Measurements from ENCODE around the gene RNF167. TPM values are rescaled to one million over a fixed set of nuclear protein-coding genes. Genes with fewer than 3 reads are reported as not detected.

RNF167 gene
- total and polyA plus RNA-seq, 2 of the 4 experiments (the other 2 are of a cell fraction): 13.1 to 79.5 TPM

GRCh38 chr17:4901648-4902344, 38.3 kb upstream of the RNF167 start:
- 54% methylated on average over 39 of the region's 48 CpGs; no CpG with 5 or more reads in 1 of the 2 experiments for whole genome bisulfite sequencing, 2 experiments (ENCODE audit: extremely low coverage in 2 of 2, insufficient read length in 1 of 2)
- in situ Hi-C loops (cut with MboI; ENCODE audit: low sequenced_read_pairs) (no loop called here), dilution Hi-C loops (cut with HindIII; ENCODE audit: low sequenced_read_pairs, unreplicated experiment) (no loop called here), intact Hi-C loops (cut with micrococcal nuclease) (no loop called here)
- Histone ChIP-seq H2AK9ac (replicated peaks; ENCODE audit: low read depth, low read length, poor library complexity) (no peak overlapping the region), H3K56ac (ENCODE audit: extremely low read depth, insufficient read depth, low read length) (no peak overlapping the region), H3K36me3 (ENCODE audit: control insufficient read depth, insufficient read depth, low read length) (peaks cover 9% of the 10 kb centered on the region), H3K9ac (ENCODE audit: low read depth, low read length) (no peak overlapping the region), H2BK120ac (ENCODE audit: low read depth, low read length) (no peak overlapping the region), H2BK15ac (ENCODE audit: low read depth, low read length) (no peak overlapping the region), H3K9me3 (ENCODE audit: control insufficient read depth, insufficient read depth, low read length) (no peaks in the 10 kb centered on the region; the same call in 1 of the 2 replicates), H4K8ac (ENCODE audit: low read depth in 2 of 2, low read length in 2 of 2) (no peak overlapping the region), H3K27ac (ENCODE audit: insufficient read depth, low read length) (no peak overlapping the region), H4K91ac (ENCODE audit: insufficient read depth, low read depth, low read length) (no peak overlapping the region), H3K18ac (ENCODE audit: low read depth, low read length) (no peak overlapping the region), H4K20me1 (ENCODE audit: insufficient read depth, low read length) (no peaks in the 10 kb centered on the region; the same call in 1 of the 2 replicates), H3K4me2 (ENCODE audit: low read depth, low read length) (no peak overlapping the region), H2AK5ac (ENCODE audit: low read depth, low read length) (no peak overlapping the region), H2BK5ac (ENCODE audit: low read depth, low read length, poor library complexity, severe bottlenecking) (no peak overlapping the region), H3K23ac (ENCODE audit: low read depth, low read length) (no peak overlapping the region), H3K9me1 (ENCODE audit: insufficient read depth, low read length) (peaks cover 4% of the 10 kb centered on the region; the same call in 1 of the 2 replicates), H3K4me3 (ENCODE audit: insufficient read depth, low read depth, low read length) (no peak overlapping the region), H4K5ac (ENCODE audit: low read depth, low read length) (no peak overlapping the region), H3K79me1 (ENCODE audit: low read depth in 1 of 2, low read length in 2 of 2) (no peaks in the 10 kb centered on the region), H3K4me1 (ENCODE audit: control insufficient read depth, insufficient read depth, low read length) (no peaks in the 10 kb centered on the region), H2BK20ac (ENCODE audit: low read depth, low read length) (no peak overlapping the region), H3K14ac (replicated peaks; ENCODE audit: low read depth, low read length) (no peak overlapping the region), H2AFZ (replicated peaks; ENCODE audit: low read length, poor library complexity) (peak overlapping the region; percentile 10), H3K27me3 (ENCODE audit: control insufficient read depth, insufficient read depth, low read length) (peaks cover 2% of the 10 kb centered on the region; the same call in 1 of the 2 replicates), H3K4ac (ENCODE audit: low read depth, low read length) (no peak overlapping the region)
- BruUV-seq (replicated peaks): no TSS peak
- ChIA-PET CTCF (no interaction called here), POLR2A (ENCODE audit: unreplicated experiment) (no interaction called here)
- TF ChIP-seq RFX5 (IDR thresholded peaks at IDR 0.05; ENCODE audit: low read depth, low read length) (no peak), CEBPB (IDR thresholded peaks at IDR 0.05; ENCODE audit: low read depth, low read length) (no peak), CTCF (conservative IDR thresholded peaks at IDR 0.05; ENCODE audit: low read depth, low read length) (no peak), RAD21 (IDR thresholded peaks at IDR 0.05; ENCODE audit: low read length) (no peak), SMC3 (IDR thresholded peaks at IDR 0.05; ENCODE audit: low read depth, low read length) (no peak), POLR2A (IDR thresholded peaks at IDR 0.05; ENCODE audit: low read depth, low read length) (no peak), CHD1 (IDR thresholded peaks at IDR 0.05; ENCODE audit: low read depth, low read length) (no peak), BHLHE40 (IDR thresholded peaks at IDR 0.05; ENCODE audit: low read depth, low read length) (no peak), MAZ (IDR thresholded peaks at IDR 0.05; ENCODE audit: borderline replicate concordance, low read depth, low read length) (no peak), FOS (IDR thresholded peaks at IDR 0.05; ENCODE audit: low read depth, low read length) (no peak), NFE2L2 (IDR thresholded peaks at IDR 0.05; ENCODE audit: low read depth, low read length) (no peak)
- TF ChIP-seq, protein P1, sequence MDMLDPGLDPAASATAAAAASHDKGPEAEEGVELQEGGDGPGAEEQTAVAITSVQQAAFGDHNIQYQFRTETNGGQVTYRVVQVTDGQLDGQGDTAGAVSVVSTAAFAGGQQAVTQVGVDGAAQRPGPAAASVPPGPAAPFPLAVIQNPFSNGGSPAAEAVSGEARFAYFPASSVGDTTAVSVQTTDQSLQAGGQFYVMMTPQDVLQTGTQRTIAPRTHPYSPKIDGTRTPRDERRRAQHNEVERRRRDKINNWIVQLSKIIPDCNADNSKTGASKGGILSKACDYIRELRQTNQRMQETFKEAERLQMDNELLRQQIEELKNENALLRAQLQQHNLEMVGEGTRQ (IDR thresholded peaks at IDR 0.05; ENCODE audit: low read depth, low read length): no peak
- no peak for ATAC-seq (ENCODE audit: low read depth)
- DNase-seq: no peak
